NCI-H2171 (cell line): ENCODE data around the gene TAC3.
"Not testable (repeated sequence)": the region's sequence is repeated elsewhere in the genome, so short reads cannot be mapped to it uniquely, and the experiment has no call there.

Experiments used
- DNase-seq: peaks from one replicate; lab custom pipeline; 2025; lab: John Stamatoyannopoulos, UW

TAC3 gene

DNA sequence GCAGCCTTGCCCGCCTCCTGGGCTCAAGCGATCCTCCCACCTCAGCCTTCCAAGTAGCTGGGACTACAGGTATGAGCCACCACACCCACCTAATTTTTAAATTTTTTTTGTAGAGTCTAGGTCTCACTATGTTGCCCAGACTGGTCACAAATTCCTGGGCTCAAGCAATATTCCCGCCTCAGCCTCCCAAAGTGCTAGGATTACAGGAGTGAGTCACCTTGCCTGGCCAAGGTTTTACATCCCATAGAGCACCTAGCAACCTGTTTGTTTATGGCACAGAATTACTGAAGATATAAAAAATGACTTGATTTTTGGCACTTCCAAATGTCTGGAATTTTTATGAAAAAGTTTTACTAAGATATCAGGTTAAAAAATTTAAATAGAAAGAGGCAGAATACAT, 17.1 kb upstream of the TAC3 start:
- DNase-seq, result no peak

DNA sequence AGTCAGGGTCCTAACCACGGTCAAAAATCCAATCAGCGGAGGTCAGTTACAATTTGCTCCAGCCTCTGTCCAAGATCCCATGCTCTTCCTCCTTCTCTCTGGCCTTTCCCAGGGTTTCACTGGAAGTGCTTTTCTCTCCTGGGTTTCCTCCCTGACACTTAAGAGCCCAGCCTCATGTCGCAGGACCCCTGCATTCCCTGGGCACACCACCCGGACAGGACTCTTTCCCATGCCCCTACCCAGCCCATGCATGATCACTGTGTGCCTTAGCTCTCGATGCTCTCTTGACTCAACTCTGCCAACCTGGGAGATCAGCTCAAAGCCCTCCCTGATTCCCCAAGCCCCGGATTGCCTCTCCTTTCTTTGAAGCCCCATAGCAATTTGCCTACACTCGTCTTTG, 15.5 kb upstream of the TAC3 start:
- DNase-seq, result no peak

DNA sequence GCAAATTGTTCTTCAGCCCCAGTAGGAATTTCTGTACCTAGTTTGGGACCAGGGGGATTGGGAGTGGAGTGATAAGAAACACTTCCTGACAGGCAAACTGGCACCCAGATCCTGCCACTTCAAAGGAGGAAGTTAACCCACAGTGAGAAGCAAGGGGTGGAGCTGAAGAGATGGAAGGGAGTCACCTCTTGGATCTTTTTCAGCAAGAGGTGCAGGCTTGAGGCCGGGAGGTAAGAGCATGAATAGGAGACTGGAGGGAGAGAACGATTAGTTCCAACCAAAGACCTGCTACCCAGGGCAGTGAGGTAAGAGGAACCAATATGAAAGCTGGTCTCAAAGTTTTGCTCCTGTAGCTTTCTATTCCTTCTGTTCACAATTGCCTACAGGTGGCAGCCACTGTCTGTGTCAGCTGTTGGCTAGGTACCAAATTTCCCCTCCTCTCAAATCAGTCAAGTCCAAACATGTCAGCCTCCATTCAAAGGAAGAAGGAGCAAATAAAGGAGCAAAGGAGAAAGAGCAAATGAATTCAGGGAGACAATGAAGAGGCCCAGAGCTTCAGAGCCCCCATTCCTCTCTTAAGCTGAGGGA, 14.9 kb upstream of the TAC3 start:
- DNase-seq, result peak; percentile 75

DNA sequence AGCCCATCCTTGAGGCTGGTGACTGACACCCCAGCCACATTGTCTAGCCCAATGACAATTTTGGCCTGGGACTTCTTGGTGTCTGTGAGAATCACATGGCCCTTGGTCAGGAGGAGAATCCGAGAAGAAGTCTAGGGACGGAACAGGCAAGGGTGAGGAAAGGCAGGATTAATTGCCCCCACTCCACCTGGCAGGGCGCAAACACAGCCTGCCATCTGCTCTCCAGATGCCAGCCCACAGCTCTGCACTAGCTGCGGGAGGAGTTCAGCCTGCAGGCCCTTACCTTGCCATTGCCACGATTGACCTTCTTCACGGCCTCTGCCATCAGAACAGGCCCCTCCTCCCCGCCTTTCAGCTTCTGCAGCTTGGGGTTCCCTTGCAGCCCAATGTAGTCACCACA, 13.1 kb upstream of the TAC3 start:
- peak; percentile 62 for DNase-seq

DNA sequence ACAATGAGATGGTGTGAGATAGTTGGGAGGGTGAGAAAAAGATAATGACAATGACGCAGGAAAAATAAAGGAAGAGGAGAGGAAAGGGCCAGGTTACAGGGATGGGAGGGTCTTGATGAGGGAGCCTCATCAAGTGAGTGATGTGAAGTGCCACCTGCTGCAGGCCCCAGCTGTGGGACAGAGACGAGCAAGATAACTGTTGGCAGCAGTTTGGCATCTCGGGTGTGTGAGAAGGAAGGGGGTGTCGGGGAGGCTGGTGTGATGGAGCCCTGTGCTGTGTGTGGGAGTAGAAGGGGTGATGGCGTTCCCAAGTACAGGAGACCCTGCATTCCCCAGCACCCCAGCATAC, 11.4 kb upstream of the TAC3 start:
- peak; percentile 9 for DNase-seq

DNA sequence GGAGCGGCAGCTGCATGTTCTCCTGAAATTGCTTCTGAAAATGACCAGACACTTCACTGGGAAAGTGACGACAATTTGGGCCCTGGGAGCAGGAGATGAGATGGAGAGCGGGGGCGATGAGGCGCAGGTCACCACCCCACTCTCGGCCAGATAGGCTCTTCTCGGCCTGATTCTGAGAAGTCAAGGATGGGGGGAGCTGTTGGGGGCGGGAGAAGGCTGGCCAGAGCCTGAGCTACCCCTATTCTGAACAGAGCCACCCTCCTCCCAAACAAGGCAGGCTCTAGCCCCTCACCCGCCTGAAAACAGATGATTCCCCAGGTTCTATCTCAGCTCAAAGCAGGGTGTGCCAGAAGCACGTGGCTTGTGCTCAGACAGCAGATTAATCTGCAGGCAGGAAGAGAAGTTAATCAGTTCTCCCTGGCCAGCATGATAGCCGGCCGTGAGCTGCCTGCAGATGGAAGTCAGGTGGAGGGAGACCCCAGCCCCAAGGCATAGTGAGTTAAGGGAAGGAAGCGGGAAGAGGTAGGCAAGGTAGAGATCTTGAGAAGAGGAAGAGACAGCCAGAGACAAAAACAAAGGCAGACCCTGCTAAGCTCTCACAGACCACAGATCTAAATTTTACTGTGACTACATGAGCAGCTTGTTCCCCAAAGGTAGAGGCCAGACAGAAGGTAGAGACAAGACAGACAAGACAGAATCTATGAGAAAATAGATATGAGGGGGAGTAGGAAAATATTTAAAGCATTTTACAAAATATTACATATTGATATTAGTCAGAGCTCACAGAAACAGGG, 10.9 kb upstream of the TAC3 start:
- no peak for DNase-seq

DNA sequence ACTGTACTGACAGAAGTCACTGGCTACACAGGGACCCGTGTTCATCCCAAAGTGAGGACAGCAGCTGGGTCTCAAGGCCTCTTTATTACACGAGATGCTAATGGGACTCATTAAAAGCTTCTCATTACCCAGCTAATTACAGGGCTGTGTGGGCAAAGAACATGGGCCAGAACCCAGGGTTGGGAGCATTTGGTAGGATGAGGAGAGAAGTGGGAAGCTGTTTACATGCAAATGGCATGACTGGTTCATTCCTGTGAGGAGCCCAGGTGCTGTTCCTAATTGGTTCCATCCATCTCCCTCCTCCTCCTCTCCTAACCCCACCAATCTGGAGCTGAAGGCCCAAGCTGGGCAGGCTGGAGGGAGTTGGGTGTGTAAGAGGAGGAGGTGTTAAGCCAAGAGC, 8.9 kb upstream of the TAC3 start:
- DNase-seq, result no peak

DNA sequence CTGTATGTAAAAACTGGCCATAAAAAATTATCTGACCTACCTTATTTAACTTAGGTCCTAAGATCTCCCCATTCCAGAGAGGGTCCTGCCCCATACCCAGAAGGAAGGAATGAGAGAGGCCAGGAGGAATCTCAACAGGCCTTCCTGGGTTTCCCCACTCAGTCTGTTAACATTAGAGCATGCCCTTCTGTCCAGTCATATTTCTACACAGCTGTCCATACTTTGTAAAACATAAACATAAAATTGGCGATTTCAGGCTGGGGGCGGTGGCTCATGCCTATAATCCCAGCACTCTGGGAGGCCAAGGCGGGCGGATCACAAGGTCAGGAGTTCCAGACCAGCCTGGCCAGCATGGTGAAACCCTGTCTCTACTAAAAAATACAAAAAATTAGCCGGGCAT, 6.0 kb upstream of the TAC3 start:
- DNase-seq, result not testable (repeated sequence)

DNA sequence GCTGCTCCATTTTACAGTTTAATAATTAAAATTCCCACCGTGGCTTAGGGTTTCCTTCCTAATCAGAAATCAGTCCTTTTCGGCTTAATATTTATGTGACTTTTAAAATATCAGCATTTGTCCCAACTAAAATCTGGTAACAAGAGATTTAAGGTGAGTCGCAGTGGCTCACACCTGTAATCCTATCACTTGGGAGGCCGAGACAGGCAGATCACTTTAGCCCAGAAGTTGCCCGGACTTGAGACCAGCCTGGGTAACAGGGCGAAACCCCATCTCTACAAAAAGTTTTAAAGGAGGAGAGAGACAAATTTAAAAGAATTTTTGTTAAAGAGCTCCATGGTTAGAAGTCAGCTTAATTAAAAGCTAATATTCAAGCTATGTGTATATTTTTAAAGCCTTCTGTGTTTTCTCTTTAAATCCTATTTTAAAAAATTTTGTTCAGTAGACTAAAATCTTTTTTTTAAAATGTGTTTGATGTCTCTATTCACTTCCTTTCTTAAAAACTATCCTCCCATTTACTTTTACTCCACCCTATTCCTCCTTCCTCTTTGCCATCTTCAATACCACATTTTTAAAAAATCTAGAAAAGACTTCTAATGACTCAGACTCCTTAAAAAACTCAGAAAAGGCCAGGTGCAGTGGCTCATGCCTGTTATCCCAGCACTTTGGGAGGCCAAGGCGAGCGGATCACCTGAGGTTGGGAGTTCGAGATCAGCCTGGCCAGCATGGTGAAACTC, 3.8 kb upstream of the TAC3 start:
- no peak for DNase-seq

DNA sequence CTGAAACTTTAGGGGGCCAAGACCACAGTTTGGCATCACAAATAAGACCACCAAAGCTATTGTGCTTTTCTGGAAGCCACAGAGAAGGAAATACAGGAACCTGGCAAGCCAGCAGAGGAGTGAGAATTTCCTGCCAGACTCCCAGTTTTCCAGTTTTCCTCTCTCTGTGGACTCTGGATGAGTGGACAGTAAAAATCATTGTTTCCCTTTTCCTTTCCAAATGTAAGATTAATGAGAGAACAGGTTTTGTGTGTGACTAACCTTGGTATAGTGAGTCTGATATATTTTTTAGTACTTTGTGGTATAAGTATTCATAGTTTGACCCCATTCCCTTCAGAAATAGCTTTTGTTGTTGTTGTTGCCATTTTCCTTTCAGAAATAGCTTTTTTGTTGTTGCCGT, 2.6 kb upstream of the TAC3 start:
- no peak for DNase-seq

DNA sequence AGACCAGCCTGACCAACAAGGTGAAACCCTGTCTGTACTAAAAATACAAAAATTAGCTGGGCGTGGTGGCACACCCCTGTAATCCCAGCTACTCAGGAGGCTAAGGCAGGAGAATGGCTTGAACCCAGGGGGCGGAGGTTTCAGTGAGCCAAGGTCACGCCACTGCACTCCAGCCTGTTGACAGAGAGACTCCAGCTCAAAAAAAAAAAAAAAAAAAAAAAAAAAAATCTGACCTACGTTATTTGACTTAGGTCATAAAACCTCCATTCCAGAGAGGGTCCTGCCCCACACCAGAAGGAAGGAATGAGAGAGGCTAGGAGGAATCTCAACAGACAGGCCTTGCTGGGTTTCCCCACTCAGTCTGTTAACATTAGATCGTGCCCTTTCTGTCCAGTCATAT, 2.0 kb upstream of the TAC3 start:
- DNase-seq, result not testable (repeated sequence)

DNA sequence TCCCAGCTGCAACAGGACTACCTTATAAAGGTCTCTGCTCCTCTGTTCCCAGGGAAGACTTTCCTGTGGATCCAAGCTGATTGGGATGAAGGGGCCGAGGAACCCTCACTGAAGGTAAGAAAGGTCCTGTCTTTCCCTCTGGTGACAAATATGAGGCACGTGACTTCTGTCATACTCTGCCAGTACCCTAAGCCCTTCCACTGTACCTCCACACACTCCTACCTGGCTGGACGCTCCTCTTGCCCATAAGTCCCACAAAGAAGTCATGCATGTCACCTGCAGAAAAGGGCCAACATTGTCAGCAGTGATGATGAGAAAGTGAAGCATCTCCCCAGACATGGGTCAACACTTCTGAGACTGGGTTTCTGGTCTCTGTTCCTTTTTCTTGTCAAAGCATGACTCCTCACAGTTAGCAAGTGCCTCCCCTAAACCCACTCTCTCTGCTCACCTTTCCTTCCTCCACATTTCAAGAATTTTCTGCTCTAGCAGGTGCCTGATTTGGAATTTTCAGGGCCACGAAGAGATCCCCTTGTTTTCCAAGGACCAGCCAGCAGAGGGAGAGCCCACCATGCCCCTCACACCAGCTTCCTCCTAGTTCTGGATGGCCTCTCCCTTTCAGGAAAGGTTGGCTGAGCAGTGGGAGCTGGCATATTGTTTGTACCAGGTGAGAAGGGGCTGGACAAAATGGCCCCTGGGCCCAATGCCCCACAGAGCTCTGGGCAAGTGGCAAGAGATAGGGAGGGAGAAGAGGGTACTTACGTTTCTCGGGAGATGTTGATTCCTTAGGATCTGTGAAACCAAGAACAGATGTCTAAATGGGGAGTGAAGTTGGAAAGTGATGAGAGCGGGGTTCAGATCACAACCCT, 3.5 kb downstream of the TAC3 start:
- no peak for DNase-seq

DNA sequence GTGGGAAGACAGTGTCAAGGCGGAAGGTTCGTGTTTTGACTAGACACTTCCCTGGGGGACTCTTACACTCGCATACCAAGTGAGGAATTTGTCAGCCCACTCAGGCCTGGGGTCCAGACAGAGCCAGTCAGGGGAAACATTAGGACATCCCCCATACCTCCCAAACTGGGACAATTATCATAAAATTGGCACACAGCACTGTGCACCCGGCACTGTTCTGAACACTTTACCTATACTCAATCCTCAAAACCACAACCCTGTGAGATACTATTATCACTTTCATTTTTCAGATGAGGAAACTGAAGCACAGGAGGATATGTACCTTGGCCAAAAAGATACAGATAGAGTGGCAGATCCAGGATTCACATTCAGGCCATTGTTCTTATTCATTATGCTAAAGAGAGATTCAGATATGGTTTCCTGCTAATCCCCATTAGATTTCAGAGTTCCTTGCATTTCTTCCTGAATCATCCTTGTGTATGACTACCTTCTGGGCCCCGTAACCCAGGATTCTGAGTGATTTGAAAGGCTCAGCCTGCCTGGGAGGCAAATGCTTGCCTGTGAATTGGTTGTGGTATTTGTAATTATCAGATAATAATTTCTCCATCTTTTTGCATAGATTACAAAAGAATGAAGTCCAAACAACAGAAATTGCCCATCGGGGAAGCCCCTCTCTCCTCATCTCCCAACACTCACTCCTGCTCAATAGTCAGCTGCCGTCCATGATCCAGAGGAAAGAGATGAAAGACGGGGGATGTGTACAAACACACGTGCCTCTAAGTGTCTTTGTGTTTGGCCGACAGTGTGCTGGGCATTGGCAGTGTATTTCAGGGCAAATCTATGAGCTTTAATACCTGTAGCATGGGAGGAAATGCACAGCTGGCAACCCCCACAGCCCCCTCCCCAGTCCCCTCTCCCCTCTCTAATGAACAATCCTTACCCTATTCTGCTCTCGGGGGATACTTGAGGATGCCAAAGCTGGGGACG, 4.6 kb downstream of the TAC3 start:
- no peak for DNase-seq

DNA sequence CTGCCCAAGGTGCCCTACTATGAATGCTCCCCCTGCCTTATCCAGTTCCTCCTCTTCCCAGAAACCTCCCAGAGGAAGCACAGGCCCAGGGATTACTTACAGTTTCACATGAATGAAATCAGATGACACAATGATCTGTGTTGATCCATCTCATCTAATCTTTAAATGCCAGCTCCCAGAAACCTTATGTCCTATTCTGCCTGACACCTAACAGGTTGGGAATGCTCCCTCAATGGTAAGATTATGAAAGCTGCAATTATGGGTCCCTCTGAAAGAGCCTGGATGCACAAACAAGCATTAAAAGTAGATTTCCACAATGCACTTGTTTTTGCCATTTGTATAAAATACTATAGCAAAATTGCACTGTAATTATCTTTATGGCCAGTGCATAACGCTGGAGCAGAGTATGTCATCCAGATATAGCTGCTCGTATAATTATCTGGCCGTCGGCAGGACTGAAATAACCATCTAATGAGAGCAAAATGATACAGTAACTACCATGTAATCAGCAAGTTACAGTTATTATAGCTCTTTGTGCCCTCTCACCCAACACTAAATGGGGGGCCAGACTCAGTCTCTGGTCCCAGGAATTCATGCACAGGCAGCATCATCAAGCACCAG, 5.6 kb downstream of the TAC3 start:
- DNase-seq, result no peak

DNA sequence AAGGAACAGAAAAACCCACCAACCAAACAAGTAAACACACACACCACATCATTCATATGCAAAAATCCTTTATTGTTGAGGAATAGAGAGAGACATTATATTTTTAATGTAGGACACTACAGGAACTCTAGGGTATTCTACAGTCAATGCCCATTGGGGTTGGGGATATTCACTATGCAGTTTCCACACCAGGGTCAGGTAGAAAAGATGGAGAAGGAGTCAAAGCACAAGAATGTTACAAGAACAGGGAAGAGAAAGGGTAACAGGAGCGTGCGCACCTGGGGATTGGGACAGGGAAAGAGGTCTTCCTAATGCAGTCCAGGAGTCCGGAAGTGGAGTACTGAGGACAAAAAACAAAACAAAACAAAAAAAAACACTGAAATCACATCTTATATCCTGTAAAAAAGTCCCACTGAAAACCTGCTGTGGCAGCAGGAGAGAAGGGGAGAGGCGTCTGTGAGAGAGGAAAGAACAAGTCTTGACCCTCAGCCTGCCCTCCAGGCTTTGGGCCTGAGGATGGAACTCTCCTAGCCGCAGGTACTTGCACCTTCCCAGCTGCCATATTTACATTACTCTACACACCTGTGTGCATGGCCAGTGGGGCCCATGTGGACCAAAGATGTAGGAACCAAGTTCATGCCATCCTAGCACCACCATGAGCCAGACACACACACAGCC, 6.2 kb downstream of the TAC3 start:
- no peak for DNase-seq

DNA sequence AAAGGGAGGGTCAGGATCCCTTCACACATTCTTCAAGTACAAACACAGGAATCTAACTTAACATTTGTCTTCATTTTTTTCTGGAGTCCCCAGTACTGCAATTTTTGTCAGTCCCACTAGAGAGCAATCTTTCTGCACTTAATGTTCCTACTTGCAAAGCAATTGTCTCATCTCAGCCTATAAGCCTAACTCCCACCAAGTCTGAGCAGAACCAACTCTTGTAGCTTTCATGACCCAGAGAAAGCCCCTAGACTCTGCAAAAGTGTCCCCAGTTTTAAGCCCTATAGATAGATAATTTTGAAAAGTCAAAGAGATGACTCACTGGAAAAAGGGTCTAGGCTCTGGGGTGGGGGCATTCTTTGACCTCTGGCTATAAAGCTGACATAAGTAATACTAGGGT, 8.2 kb downstream of the TAC3 start:
- DNase-seq, result peak; percentile 49

DNA sequence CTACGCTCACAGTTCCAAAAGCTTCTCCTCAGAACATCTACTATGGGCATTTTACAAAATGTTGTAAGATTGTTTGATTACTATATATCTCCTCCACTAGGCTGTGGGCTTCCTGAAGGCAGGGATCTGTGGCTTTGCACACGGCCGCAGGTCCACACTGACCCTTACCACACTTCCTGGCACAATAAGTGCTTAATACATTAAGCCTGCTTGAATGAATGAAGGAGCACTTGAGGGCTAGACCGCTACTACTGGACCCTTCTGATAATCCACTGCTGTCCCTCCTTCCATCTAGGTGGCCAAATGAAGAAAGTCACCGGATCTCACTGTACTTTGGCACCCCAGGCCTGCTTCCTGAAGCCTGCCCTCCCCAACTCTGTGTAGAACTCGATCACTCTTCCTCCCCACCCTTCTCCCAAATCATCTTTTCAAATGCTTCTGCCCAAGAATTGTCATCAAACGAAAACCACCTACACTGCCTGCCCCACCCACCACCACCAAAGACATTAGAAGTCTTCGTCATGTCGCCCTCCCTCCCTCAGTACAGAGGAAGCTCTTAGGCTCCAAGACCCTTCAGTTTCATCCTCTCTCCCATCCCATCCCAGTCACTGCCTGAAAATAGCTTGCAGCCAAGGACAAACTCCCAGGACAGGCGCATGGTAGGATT, 9.4 kb downstream of the TAC3 start:
- no peak for DNase-seq

DNA sequence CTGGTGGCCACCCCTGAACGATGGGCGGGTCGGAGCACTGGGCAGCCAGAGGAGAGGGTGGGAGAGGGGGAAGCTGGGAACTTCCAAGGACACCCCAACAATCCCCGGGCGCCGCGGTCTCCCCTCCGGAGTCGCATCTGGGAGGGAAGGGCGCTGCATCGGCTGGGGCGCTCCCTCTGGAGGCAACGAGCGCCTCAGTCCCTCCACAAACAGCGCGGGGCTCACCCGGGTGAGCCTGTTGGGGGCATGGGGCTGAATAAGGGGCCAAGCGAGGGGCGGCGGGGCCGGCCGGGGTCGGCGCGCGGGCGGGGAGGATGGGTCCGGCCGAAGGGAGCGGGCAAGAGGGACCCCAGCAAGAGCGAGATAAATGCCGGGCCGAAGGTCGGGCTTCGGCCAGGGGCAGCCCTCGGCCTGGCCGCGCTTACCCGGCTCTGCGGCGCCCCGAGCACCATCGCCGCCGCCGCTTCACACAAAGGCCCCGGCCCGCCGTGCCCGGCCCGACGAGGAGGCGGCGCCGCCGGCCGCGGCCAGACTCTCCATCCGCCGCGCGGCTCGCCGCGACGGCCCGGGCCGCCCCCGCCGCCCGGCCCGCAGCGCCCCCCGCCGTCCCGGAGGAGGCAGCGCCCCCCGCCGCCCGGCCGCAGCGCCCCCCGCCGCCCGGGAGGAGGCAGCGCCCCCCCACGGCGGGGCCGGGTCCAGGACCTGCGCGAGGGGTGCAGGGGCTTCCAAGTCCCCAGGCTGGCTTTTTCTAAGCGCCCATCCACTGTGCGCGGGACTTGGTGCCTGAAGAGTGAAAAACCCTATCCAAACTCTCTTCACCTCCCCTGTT, 10.1 kb downstream of the TAC3 start, which contains the start of gene ZBTB39:
TSS of gene ZBTB39 (minus strand) at position 567 of the 829 bp plus-strand sequence. CDS start 1,629 bp downstream, outside the sequence.
- peak; percentile 62 for DNase-seq
